ENCODE data around the gene EAF2.
A peak's percentile ranks its signal among the peaks of the same experiment; 100 is the strongest.
"Not testable (repeated sequence)": the region's sequence is repeated elsewhere in the genome, so short reads cannot be mapped to it uniquely, and the experiment has no call there.

The EAF2 gene

GRCh38 chr3:121834671-121835464 lies at the start of gene EAF2, which contains the start of gene IQCB1:
TSS of gene EAF2 (plus strand) at chr3:121835209. CDS start at chr3:121835286, 77 bp downstream.
TSS of gene IQCB1 (minus strand) at chr3:121835060. CDS start at chr3:121828960, 6,100 bp downstream.
- peak; percentile 89 for DNase-seq (ENCODE audit: low read depth)

- no peak for DNase-seq (ENCODE audit: low read depth)
Observed at GRCh38 chr3:121786485-121786884, 48.5 kb upstream of the EAF2 start.

DNA sequence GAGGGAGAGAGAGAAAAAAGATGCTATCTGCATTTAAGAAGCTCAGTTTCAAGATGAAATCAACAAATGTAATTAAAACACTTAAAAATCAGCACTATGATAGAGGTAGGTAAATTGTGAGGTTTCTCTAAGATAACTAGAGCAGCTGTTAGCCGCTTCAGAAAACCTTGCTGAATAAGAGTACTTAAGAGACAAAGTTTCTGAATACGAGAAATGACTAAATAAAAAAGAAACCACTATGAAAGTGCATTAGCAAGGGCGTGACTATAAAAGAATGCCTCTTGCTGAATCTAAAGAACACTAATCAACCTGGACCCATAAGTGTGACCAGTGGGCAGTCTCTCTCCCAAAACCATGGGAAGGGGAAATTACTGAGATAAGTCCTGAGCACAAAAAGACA lies 41.9 kb upstream of the EAF2 start:
- DNase-seq (ENCODE audit: low read depth): no peak

DNA sequence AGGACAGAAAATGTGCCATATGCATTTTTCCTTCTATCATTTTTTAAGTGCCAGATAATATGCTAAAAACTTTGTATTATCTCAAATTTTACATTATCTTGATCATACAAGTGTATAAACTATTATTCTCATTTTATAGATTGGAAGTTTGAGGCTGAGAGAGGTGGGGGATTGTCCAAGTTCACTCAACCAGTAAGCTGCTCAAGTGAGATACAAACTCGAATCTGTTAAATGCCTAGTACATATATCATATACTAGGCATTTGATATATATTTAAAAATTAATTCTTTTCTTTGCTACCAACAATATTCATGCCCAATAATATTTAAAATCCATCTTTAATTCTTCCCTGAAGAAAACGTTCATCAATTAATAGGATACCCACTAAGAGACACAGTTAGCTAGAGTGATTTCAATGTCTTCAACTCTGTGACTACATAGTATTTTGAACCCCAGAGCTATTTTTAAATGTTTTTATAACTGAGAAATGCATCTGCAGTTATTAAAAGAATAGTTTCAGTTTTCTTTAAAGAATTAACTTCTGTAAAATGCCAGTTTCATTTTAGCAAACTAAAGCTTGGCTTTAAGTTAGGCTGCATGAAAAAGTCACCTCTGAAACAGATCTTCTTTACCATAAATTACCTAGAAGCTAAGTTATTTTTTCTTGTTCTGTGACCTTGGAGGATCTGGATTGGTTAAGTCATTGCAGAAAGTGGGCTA lies 40.6 kb upstream of the EAF2 start:
- no peak for DNase-seq (ENCODE audit: low read depth)

- DNase-seq (ENCODE audit: low read depth): no peak
Observed at GRCh38 chr3:121796970-121797369, 38.0 kb upstream of the EAF2 start.

GRCh38 chr3:121800906-121801305 lies 34.1 kb upstream of the EAF2 start:
- DNase-seq (ENCODE audit: low read depth): no peak

DNA sequence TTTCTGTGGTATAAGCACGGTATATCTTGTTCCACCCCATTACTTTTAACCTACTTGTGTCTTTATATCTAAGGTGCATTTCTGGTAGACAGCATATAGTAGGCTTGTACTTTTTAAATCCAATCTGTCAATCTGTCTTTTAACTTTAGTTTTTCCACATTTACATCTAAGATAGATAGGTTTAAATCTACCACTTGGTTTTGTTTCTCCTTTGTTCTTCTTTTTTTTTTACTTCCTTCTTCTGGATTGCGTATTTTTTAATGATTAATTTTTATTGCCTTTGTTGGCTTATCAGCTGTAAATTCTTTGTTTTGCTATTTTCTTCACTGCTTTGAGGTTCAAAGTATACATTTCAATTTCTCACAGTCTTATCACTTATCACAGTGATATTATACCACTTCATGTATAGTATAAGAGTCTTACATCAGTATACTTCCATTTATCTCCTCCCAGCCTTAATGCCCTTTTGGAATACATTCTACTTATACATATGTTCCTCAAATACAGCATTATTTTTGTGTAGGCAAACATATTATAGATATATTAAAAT lies 31.2 kb upstream of the EAF2 start:
- DNase-seq (ENCODE audit: low read depth): no peak

- no peak for DNase-seq (ENCODE audit: low read depth)
Observed at GRCh38 chr3:121809249-121809648, 25.8 kb upstream of the EAF2 start.

DNA sequence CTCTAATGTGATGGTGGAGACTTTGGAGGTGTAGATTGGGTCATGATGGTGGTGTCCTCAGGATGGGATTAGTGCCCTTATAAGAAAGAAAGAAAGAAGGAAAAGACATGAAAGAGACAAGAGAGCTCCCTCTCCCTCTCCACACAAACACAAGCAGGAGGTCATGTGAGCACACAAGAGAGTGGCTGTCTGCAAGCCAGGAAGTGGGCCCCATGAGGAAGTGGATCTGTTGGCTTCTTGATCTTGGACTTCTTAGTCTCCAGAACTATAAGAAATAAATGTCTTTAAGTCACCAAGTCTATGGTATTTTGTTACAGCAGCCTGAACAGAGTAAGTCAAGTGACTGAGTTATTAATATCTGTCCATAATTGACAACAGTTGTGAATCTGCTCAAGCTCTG lies 17.3 kb upstream of the EAF2 start:
- no peak for DNase-seq (ENCODE audit: low read depth)

GRCh38 chr3:121818578-121818977 lies 16.4 kb upstream of the EAF2 start:
- DNase-seq (ENCODE audit: low read depth): no peak

DNA sequence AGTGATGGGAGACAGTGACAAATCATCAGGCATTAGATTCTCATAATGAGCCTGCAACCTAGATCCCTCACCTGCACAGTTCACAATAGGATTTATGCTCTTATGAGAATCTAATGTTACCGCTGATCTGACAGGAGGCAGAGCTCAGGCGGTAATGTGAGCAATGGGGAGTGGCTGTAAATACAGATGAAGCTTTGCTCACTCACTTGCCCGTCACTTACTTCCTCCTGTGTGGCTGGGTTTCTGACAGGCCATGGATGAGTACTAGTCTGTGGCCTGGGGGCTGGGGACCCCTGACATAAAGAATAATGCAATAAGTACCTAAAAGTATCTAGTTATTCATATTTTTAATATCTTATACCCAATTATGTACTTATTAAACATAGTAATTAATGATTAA lies 15.8 kb upstream of the EAF2 start:
- DNase-seq (ENCODE audit: low read depth): no peak

GRCh38 chr3:121821421-121822199 lies 13.4 kb upstream of the EAF2 start:
- no peak for DNase-seq (ENCODE audit: low read depth)

GRCh38 chr3:121822973-121823372 lies 12.0 kb upstream of the EAF2 start:
- DNase-seq (ENCODE audit: low read depth): no peak

DNA sequence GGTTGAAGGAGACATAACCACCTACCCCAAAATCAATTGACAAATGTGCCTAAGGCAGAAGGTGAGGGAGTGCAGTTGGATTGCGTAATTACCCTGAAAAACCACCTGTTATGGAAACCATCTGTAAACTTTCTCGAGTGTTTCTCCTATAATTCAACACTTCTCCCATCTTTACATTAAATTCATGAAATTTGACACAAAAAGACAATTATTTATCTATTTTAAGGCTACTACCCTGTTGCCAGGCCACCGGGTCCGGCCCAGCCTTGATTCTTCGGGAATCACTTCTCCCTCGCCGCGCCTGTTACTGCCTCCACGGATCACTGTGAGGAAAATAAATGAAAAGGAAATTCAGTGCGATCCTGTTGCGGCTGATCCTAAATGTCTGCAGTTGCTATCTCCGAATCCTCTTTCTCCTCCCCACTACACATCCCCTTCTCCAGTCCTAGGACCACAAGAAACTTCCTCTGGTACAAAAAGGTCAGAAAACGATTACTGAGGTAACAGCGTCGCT lies 795 bp upstream of the EAF2 start:
- no peak for DNase-seq (ENCODE audit: low read depth)

DNA sequence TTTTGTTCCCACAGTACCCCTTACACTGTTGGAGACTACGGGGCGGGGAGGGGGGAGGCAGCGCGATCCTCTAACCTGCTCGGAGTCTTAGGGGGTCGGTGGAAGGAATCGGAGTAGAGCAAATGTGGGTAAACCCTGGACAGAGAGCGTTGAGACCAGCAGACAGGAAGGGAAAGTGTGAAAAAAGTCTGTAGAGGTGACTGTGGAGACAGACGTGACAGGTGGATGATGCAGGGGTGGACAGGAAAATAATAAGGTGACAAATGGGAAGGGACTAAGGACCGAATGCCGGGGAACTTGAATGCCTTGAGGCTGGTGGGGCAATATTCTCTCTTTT lies 424 bp downstream of the EAF2 start:
- no peak for DNase-seq (ENCODE audit: low read depth)

DNA sequence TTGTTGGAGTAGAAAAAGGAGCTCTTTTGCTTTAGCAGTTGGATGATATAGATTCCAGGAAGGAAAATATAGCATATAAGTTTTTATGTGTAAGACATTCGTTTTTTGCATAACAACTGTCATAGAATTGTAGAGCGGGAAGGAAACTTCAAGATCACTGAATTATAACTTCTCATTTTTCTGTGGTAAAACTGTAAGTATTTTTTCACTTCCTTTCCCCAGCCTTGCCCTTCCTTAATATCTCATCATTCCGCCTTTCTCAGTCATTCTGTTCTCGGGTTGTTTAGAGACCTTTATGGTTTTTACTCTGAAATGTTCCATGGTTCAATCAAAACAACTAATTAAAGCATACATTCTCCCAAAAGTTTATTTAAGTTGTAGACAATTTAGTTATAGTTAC lies 1.1 kb downstream of the EAF2 start:
- DNase-seq (ENCODE audit: low read depth): no peak

DNA sequence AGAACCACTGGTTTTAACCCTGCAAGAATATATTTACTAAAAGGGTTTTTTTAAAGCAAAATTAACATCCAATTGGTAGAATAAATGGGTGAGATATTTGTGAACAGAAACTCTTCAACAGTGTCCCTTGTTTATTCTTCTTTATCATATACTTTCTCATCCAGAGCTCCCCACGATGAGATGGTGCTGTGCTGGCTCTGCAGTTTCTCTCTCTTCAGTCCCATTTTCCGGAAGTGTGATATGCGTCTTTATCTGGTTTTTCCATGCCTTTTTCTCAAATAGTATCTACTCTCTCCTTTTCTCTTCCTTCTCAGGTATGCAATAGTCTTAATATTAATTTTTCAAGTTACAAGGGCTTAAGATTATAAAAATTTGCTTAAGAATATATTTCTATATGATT lies 1.5 kb downstream of the EAF2 start:
- DNase-seq (ENCODE audit: low read depth): no peak

DNA sequence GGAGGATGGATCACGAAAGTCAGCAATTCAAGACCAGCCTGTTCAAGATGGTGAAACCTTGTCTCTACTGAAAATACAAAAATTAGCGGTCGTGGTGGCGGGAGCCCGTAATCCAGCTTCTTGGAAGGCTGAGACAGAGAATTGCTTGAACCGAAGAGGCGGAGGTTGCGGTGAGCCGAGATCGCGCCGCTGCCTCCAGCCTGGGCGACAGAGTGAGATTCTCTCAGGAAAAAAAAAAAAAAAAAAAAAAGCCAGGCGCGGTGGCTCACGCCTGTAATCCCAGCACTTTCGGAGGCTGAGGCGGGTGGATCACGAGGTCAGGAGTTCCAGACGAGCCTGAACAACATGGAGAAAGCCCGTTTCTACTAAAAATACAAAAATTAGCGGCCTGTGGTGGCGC lies 5.0 kb downstream of the EAF2 start:
- DNase-seq (ENCODE audit: low read depth): no peak

DNA sequence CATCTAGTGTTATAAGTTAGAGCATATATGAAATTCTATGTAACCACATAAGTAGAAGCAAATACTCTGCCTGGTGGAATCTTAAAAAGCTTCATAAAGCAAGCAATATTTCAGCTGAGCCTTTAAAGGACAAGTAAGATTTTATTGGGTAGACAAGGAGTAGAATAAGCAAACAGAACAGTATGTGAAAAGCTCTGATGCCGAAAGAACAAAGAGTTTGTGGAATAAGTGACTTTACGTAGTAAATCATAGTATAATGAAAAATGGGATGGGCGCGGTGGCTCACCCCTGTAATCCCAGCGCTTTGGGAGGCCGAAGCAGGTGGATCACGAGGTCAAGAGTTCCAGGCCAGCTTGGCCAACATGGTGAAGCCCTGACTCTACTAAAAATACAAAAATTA lies 9.9 kb downstream of the EAF2 start:
- no peak for DNase-seq (ENCODE audit: low read depth)

GRCh38 chr3:121852256-121852655 lies 17.2 kb downstream of the EAF2 start:
- no peak for DNase-seq (ENCODE audit: low read depth)

DNA sequence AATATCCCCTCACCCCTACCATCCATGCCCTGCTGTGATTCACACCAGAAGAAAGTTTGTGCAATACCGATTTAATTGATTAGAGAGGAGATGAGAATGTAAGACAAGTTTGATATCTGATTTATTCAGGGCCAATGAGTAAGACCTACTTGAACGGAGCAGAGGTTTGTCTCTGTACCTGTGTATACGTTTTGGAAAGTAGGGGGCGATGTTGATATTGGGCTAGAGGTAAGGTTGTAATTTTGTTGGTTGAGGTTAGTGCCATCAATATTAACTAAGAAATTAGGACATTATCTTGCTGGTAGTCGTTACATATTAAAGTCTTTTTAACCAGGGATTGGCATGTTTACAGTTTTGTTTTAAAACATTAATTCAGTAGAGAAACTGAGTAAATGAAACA lies 20.5 kb downstream of the EAF2 start:
- DNase-seq (ENCODE audit: low read depth): no peak

DNA sequence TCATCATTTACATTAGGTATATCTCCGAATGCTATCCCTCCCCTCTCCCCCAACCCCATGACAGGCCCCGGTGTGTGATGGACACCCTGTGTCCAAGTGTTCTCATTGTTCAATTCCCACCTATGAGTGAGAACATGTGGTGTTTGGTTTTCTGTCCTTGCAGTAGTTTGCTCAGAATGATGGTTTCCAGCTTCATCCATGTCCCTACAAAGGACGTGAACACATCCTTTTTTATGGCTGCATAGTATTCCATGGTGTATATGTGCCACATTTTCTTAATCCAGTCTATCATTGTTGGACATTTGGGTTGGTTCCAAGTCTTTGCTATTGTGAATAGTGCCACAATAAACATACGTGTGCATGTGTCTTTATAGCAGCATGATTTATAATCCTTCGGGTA lies 22.8 kb downstream of the EAF2 start:
- not testable (repeated sequence) for DNase-seq (ENCODE audit: low read depth)

Data from stimulated activated CD8-positive, alpha-beta memory T cell treated with anti-CD3 and anti-CD28 coated beads, Interleukin-12 subunit alpha, Interleukin-12 subunit beta, amount 100 ng/mL, for 4 hours (primary cell).